GM12872 (cell line): ENCODE measurements around the gene RHOF.

ENCODE experiments used
- TF ChIP-seq, protein P1 (sequence below): IDR thresholded peaks from 3 replicates; pipeline ENCODE4 v1.5.1; 2011; ENCODE audit warnings: low read depth, mild to moderate bottlenecking, low read length, moderate library complexity; ENCODE audit not compliant: insufficient read depth

RHOF gene

GRCh38 chr12:121764808-121765207, 28.7 kb downstream of the RHOF start:
- TF ChIP-seq, protein P1, sequence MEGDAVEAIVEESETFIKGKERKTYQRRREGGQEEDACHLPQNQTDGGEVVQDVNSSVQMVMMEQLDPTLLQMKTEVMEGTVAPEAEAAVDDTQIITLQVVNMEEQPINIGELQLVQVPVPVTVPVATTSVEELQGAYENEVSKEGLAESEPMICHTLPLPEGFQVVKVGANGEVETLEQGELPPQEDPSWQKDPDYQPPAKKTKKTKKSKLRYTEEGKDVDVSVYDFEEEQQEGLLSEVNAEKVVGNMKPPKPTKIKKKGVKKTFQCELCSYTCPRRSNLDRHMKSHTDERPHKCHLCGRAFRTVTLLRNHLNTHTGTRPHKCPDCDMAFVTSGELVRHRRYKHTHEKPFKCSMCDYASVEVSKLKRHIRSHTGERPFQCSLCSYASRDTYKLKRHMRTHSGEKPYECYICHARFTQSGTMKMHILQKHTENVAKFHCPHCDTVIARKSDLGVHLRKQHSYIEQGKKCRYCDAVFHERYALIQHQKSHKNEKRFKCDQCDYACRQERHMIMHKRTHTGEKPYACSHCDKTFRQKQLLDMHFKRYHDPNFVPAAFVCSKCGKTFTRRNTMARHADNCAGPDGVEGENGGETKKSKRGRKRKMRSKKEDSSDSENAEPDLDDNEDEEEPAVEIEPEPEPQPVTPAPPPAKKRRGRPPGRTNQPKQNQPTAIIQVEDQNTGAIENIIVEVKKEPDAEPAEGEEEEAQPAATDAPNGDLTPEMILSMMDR, result no peak

DNA sequence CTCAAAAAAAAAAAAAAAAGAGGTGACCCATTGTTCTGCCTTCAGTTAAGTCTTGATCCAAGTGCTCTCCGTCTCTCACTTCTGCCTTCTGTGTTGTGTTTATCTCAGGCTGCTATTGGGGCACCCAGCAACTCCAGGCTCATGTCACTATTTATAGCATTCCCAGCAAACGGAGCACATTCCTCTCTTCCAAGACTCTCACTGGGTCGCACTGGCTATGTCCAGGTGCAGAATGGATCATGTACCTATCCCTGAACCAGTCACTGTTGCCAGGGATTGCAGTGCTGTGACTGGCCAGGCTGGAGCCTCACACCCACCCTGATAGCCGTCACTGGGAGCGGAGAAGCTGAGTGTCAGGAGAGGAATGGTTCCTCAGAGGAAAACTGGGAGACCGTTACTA, 31.2 kb downstream of the RHOF start:
- TF ChIP-seq, protein P1, result no peak

GRCh38 chr12:121755591-121755990, 37.9 kb downstream of the RHOF start:
- TF ChIP-seq, protein P1, result no peak

GRCh38 chr12:121754836-121755235, 38.7 kb downstream of the RHOF start:
- TF ChIP-seq, protein P1, result no peak

GRCh38 chr12:121753844-121754264, 39.6 kb downstream of the RHOF start:
- TF ChIP-seq, protein P1, result no peak

- TF ChIP-seq, protein P1, result no peak
Observed at GRCh38 chr12:121751749-121752351, 41.6 kb downstream of the RHOF start.

DNA sequence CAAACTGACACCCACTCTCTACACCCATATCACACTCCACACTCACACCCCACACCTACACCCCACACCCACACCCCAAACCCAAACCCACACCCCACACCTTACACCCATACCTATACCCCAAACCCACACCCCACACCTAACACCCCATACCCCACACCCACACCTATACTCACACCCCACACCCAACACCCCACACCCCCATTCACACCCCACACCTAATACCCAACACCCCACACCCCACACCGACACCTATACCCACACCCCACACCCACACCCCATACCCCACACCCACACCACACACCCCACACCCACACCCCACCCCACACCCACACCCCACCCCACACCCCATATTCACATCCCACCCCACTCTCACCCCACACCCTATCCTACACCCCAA, 42.5 kb downstream of the RHOF start:
- TF ChIP-seq, protein P1, result no peak
